NCI-H748 treated with DMSO at 0.1 percent for 48 hours (cell line): ENCODE data around the gene TMED4.

Experiments used
- DNase-seq: peaks from one replicate; lab custom pipeline; 2025; lab: John Stamatoyannopoulos, UW

TMED4 gene

GRCh38 chr7:44581879-44582603, at the start of gene TMED4:
TSS of gene TMED4 (minus strand) at chr7:44582231. CDS start at chr7:44582206, 25 bp downstream.
- peak; percentile 99 for DNase-seq

GRCh38 chr7:44631458-44632115, 49.6 kb upstream of the TMED4 start:
- DNase-seq, result no peak

- DNase-seq, result no peak
These were observed 48.9 kb upstream of the TMED4 start for GRCh38 chr7:44630792-44631457.

DNA sequence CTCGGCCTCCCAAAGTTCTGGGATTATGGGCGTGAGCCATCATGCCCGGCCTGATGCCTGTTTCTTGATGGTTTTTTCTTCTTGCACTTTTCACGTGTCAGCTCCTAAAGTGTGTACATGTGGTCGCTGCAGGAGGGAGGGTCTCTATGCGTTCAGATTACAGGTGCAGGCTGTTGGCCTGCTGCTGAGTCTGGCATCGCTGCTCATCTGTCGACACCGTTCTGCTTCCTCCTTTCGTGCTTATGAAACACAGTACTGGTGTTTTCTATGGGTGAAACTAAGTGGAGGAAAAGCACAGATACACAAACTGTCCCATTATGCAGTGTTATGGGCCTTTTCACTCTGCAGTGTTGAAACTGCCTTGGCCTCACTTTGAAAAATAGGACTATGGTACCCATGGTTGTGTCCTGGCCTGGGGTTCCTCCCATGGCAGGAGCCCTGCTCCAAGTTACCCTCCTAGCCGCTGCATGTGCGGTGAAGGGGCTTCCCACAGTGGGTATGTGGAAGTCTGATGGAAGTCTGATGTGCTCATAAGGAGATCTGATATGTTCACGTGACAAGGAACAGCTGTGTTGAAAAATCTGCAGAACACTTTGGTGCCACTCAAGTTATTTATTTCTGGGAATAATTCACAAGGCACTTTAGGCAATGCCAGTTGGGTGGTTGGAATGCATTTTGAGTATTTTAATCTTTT, 47.9 kb upstream of the TMED4 start:
- no peak for DNase-seq

- no peak for DNase-seq
These were observed 44.6 kb upstream of the TMED4 start for GRCh38 chr7:44626620-44627019.

DNA sequence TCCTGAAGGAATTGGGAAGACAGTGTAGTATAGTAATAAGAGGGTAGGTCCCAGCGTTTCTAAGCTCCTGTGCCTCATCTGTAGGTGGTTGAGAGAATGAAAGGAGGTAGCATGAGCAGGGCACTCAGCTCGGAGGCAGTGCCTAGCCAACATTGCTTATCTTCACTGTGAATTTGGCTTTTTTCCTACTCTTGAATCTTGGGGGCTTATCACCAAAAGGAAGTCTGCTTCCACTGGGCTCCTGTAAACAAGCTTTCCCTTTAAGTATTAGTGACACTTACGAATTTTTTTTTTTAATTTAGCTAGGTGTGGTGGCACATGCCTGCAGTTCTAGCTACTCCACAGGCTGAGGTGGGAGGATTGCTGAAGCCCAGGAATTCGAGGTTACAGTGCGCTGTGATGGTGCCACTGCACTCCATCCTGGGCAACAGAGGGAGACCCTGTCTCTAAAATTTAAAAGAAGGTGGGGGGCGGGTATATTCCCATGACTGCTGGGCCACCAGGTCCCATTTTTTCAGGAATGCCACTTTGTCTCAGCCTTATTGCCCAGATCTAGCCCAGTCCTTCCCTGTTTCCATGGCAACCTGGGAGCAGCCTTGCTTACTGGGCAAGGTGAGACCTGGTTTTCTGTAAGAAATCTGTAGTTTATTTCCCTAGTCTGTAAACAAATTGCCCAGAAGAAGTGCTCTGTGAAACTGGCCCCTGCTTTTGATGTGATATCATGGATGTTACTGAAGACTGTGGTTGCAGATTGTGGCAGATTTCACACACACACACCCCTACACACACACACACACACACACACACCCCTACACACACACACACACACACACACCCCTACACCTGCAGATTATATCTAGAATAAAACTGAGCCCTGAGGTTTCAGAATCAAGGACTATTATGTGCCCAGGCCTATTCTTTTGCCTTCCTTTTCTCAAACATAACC, 43.8 kb upstream of the TMED4 start:
- no peak for DNase-seq

DNA sequence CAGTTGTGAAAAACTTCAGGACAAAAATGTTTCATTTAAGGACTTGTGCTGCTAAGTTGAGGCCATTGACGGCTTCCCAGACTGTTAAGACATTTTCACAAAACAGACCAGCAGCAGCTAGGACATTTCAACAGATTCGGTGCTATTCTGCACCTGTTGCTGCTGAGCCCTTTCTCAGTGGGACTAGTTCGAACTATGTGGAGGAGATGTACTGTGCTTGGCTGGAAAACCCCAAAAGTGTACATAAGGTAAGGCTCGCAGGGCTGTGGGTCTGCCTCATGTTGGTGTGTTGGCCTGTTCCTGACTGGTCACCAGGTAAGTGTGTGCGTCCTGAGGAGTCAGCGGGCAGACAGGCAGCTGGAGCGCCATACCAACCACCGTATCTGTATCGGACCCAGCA, 42.3 kb upstream of the TMED4 start:
- no peak for DNase-seq

- DNase-seq, result no peak
These were observed 40.5 kb upstream of the TMED4 start for GRCh38 chr7:44622342-44623151.

DNA sequence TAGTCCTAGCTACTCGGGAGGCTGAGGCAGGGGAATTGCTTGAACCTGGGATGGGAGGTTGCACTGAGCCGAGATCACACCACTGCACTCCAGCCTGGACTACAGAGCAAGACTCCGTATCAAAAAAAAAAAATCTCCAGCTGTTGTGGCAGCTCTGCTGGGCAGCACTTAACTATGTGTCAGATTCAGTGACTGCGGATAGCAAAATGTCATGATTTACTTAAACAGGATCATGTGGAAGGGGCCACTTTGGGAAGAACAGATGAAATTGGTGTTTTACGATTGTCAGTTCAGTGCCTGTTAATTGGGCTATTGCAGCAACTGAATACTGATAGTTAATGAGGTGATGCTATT, 39.7 kb upstream of the TMED4 start:
- no peak for DNase-seq

- DNase-seq, result no peak
These were observed 39.2 kb upstream of the TMED4 start for GRCh38 chr7:44621034-44621749.

DNA sequence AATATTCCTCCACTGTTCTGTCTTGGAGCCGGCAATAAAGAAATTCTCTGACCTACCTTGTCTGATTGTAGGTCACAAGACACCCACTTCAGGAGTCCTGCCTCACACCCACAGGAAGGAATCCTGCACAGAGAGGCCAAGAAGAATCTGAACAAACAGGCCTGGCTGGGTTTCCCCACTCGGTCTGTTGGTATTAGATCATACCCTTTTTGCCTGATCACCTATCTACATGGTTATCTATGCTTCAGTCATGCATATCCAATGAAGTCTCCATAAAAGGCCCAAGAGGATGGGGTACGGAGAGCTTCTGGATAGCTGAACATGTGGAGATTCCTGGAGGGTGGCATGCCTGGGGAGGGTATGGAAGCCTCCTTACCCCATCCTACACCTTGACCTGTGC, 36.7 kb upstream of the TMED4 start:
- no peak for DNase-seq

- no peak for DNase-seq
These were observed 36.0 kb upstream of the TMED4 start for GRCh38 chr7:44618045-44618444.

GRCh38 chr7:44617225-44617890, 35.3 kb upstream of the TMED4 start:
- DNase-seq, result no peak

DNA sequence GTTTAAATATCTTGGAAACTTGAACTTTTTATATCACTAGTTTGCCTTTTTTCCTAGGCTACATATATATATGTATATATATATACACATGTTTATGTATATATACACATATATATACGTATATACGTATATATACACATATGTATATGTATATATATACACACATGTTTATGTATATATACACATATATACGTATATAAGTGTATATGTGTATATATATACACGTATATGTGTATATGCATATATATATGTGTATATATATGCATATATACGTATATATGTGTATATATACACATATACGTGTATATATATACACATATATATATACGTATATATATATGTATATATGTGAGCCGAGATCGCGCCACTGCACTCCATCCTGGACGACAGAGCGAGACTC, 34.5 kb upstream of the TMED4 start:
- DNase-seq, result no peak

DNA sequence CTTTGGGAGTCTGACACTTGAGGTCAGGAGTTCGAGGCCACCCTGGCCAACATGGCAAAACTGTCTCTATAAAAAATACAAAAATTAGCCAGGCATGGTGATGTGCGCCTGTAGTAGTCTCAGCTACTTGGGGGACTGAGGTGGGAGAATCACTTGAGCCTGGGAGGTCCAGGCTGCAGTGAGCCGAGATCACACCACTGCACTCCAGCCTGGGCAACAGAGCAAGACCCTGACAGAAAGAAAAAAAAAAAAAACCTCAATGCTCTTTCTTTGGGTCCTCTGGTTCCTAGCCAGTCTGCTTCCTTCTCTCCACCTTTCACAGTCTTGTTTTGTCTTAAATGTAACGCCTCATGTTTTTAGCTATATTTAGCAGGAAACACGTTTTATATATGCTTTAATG, 33.8 kb upstream of the TMED4 start:
- no peak for DNase-seq

GRCh38 chr7:44615149-44615611, 33.1 kb upstream of the TMED4 start:
- no peak for DNase-seq

- no peak for DNase-seq
These were observed 27.8 kb upstream of the TMED4 start for GRCh38 chr7:44609829-44610228.

DNA sequence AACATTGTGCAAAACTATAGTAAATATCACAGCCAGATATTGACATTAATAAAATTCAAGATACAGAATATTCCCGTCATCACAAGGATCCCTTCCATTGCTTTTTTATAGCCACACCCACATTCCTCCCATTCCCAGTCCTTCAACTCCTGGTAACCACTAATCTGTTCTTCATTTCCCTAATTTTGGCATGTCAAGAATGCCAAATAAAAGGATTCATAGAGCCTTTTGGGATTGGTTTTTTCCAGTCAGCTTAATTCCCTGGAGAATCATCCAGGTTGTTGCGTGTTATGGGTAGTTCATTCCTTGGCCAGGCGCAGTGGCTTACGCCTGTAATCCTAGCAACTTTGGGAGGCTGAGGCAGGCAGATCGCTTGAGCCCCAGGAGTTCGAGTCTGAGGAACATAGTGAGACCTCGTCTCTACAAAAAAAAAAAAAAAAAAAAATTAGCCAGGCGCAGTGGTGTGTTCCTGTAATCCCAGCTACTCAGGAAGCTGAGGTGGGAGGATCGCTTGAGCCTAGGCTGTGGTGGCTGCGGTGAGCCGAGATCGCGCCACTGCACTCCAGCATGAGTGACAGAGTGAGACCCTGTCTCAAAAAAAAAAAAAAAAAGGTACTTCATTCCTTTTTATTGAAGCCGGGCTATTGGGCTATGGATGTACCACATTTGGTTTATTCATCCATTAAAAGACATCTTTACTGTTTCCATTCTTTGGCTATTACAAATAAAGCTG, 27.1 kb upstream of the TMED4 start:
- DNase-seq, result no peak
